Activated CD8-positive, alpha-beta memory T cell treated with anti-CD3 and anti-CD28 coated beads for 1 hour (primary cell): ENCODE results near the gene BIN1.
"Not testable (repeated sequence)": the region's sequence is repeated elsewhere in the genome, so short reads cannot be mapped to it uniquely, and the experiment has no call there.

Source experiments
- DNase-seq, 2 donors: peaks; one replicate each; pipeline ENCODE4 v3.0.0-alpha.2; 2020; ENCODE audit warnings: low read depth in 1 of 2; ENCODE audit errors: extremely low read depth in 1 of 2

BIN1 gene

GRCh38 chr2:127134833-127135830 lies 28.2 kb upstream of the BIN1 start:
- DNase-seq, result no peak

DNA sequence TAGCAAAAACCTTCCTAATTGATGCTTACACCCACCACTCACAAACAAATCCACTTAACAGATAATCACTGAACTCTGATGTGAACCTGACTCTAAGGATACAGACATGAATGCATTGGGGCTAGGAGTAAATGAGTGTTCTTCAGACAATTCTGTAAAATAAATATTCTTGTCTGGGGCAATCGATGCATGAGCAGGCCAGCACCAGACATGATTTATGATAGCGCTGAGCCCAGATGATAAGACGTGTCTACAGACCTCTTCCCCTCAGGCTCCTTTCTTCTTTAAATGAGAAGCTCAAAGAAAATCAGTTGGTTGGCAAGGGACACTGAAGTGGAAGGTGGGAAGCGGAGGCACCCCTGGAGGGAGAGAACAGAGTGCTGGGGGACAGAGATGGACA lies 27.3 kb upstream of the BIN1 start:
- no peak for DNase-seq

GRCh38 chr2:127133793-127134192 lies 26.8 kb upstream of the BIN1 start:
- no peak for DNase-seq

GRCh38 chr2:127130421-127130820 lies 23.5 kb upstream of the BIN1 start:
- no peak for DNase-seq

DNA sequence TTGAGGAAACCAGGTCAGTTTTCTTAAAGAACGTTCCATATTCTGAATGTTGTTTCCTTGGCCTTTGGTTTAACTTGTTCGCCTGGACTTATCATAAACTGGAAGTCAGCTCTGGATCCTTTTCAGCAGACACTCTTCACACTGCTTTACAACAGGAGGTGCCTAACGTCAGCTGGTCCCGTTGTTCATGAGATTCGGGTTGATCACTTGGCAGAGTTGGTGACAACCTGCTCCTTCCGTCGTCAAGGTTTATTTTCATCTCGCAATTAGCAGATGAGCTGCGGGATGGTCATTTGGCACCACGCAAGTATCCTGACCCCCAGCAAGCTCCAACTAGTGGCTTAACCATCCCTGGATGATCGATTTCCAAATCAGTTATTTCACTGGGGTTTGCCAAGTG lies 23.0 kb upstream of the BIN1 start:
- no peak for DNase-seq

GRCh38 chr2:127128445-127128904 lies 21.5 kb upstream of the BIN1 start:
- no peak for DNase-seq

GRCh38 chr2:127125821-127126220 lies 18.9 kb upstream of the BIN1 start:
- DNase-seq, result no peak

DNA sequence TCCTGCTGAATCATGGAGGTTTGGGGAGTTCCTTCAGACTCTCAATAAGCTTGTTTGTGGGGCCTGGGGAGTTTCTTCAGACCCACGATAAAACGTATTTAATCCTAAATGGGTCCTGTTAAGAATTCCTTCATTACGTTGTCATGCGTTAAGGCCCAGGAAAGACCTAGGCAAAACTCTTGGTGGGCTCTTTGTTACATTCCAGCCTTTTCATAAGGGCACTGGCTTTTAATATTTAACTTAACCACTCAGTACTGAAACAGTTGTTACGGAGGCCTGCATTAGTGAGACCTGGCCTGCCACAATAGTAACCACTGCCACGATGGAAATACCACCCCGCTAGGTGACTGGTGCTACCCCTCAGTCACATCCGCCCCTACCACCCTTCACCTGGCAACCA lies 17.5 kb upstream of the BIN1 start:
- no peak for DNase-seq

DNA sequence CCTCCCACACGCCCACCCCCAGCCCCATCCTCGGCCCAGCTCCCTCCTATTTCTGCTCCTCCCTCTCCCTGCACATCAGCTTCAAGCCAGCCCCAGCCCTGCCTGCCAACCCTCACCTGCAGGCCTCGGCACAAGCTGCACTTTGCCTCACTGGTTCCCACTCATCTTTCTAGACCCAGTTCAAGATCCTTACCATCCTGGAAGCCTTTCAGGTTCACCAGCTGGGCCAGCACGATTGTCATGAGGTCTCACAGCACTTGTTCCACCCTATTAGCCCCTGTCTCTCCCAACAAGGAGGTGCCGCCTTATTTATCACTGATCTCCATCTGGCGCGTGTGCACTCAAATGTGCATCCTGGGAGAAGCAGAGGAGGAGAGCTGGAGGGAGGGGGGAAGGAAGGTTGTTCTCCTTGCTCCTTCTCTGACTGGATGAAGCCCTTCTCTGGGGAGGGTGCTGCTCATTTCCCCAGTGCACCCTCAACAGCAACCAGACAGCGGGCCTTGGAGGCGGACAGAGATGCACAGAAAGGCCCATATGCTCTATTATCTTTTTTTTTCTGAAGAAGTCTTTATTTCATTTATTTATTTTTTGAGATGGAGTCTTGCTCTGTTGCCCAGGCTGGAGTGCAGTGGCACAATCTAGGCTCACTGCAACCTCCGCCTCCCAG lies 15.5 kb upstream of the BIN1 start:
- DNase-seq, result no peak

DNA sequence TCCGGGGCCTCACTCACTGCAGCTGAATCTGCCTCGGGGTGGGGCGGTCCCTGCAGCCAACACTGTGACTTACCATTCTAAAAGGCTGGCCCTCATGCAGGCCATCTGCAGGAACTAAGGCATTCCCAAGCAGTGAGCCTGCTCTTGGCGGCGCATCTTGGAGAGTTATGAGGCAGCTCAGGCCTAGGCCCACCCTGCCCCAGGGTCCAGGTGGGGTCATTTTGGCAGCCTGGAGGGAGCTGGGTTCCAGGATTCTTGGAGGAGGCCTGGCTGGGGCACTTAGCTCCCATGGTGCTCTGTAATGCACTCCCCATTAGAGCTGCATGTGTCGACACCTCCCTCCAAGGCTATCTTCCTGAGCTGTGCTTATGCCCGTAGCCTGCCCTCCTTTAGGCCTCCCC lies 14.8 kb upstream of the BIN1 start:
- no peak for DNase-seq

DNA sequence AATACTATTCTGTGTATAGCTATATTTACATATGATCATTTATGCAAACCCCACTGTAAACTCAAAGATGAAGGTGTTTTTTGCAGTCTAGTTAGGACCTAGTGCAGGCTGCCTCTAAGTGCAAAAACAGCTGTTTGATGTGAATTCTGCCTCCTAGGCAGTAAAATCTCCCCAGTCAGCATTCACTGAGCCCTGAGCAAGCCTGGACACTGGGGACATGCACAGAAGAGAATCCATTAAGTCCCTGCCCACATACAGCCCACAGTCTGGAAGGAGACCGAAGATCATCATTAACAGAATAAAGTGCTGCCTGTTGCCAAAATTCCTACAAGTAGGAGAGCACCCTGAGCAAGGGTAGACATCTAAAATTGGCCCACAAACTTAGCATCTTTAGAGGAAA lies 14.4 kb upstream of the BIN1 start:
- DNase-seq, result no peak

- not testable (repeated sequence) for DNase-seq
Measured at GRCh38 chr2:127120408-127120807, 13.5 kb upstream of the BIN1 start.

- no peak for DNase-seq
Measured at GRCh38 chr2:127118467-127118866, 11.5 kb upstream of the BIN1 start.

DNA sequence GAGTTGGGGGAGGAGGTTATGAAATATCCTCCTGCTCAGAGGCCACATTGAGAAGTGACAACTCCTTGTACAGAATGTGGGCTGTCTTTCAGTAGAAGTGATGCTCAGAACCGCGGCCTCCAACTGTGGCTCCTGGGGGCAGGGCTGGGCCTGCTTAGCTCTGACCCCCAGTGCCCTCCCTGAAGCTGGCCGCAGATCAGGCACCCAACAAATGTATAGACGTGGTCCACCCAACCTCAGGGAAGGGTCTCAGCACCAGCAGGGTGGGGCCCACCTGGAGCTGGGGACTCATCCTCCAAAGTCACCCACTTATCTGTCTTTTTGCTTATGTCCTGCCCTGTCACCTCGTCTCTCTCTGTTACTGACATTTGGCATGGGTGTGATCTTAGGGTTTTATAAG lies 11.1 kb upstream of the BIN1 start:
- DNase-seq, result no peak

- DNase-seq, result no peak
Measured at GRCh38 chr2:127117603-127118002, 10.6 kb upstream of the BIN1 start.

- no peak for DNase-seq
Measured at GRCh38 chr2:127115471-127116199, 8.7 kb upstream of the BIN1 start.

GRCh38 chr2:127110985-127111384 lies 4.0 kb upstream of the BIN1 start:
- no peak for DNase-seq

DNA sequence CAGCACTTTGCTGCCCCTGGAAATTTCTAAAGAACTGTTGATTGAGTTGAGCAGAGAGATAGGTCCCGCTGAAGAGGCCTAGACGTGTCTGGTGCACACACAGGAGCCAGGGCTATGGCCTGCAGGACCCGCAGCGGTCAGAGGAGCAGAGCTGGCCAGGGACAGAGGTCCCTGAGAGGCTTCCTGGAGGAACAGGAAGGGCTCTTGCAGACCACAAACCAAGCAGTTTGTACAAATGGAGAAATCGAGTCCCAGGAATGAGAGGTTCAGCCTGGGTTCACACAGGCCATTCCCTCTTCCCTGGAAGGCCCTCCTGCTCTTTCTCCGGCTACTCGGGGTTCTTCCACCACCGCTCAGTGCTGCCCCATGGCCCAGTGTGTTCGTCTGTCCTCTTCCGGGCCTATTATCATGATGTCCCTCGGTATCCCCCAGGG lies 1.2 kb upstream of the BIN1 start:
- DNase-seq, result no peak

DNA sequence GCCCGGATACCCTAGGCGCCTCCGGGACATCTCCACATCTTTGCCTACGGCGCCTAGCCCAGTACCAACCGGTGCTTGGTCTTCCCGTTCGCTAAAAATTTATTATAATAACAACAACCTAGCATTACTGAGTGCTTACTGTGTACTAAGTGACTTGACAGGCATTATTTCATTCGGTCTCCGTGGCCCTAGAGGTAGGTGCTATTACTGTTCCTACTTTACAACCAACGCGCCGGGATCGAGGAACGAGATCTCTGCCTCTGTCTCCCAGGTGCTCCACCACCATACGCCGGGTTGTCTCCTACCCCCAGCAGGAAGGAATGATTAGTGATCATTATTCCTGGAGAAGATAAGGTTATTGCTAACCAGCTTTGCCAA lies 657 bp upstream of the BIN1 start:
- no peak for DNase-seq

DNA sequence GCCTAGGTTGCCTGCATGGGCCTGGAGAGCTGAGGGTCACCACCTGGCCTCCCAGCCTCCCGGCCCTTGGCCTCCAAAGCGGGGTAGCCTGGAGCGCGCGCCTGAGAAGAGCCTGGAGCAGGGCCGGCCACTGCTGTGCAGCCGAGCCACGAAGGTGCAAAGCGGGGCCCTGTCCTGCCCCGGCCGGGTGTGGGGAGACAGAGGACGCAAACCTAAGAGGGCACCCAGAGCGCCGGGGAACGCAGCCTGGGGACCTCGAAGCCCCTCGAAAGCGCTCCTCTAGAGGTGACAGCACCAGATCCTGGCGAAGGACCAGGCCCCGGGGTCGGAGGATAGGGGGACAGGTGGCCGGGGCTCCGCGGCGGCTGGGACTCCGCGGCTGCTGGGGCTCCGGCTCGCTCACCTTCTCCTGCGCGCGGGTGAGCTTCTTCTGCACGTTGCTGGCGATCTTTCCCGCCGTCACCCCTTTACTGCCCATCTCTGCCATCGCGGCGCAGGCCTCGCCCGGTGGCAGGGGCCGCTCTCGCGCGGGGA lies 430 bp downstream of the BIN1 start:
- DNase-seq, result no peak
